GM12872 (cell line): Measurements from ENCODE around the gene ZNF79.

ENCODE experiments used
- TF ChIP-seq, protein P1 (sequence below): IDR thresholded peaks from 3 replicates; pipeline ENCODE4 v1.5.1; 2011; ENCODE audit warnings: low read depth, mild to moderate bottlenecking, low read length, moderate library complexity; ENCODE audit not compliant: insufficient read depth

ZNF79 gene

DNA sequence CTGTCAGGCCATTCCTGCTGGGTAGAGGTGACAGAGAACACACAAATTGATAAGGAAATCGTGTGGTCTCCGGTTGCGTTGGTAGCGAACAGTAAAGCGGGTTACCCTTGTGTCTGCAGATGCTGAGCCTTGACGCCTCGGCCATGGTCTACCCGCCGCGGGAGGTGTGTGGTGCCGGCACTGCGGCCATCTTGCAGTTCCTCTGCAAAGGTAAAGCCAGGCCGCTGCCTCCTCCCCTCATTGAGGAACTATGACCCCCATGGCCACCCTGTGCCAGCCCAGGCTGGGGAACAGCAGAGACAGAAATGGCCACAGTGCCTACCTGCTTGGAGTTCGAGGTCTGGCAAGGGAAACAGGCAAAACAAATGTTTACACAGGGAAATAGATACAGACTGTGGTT, 43.4 kb downstream of the ZNF79 start:
- TF ChIP-seq, protein P1, sequence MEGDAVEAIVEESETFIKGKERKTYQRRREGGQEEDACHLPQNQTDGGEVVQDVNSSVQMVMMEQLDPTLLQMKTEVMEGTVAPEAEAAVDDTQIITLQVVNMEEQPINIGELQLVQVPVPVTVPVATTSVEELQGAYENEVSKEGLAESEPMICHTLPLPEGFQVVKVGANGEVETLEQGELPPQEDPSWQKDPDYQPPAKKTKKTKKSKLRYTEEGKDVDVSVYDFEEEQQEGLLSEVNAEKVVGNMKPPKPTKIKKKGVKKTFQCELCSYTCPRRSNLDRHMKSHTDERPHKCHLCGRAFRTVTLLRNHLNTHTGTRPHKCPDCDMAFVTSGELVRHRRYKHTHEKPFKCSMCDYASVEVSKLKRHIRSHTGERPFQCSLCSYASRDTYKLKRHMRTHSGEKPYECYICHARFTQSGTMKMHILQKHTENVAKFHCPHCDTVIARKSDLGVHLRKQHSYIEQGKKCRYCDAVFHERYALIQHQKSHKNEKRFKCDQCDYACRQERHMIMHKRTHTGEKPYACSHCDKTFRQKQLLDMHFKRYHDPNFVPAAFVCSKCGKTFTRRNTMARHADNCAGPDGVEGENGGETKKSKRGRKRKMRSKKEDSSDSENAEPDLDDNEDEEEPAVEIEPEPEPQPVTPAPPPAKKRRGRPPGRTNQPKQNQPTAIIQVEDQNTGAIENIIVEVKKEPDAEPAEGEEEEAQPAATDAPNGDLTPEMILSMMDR: no peak

DNA sequence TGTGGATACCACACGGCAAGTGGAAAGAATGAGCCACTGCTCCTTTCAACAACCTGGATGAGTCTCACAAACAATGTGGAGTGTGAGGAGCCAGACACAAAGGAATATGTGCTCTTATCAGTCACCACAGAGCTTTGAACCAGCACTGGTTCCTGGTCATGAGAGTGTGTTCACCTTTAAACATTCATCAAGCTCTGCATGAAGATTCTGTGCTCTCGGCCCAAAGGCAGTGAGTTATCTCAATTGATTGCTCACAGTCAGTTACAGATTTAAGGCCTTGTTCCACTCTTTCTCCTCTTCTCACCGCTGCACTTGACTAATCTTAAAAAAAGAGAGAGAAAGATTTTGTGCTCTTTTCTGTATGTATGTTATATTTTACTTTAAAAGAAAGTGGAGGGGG, 46.5 kb downstream of the ZNF79 start:
- TF ChIP-seq, protein P1: no peak

DNA sequence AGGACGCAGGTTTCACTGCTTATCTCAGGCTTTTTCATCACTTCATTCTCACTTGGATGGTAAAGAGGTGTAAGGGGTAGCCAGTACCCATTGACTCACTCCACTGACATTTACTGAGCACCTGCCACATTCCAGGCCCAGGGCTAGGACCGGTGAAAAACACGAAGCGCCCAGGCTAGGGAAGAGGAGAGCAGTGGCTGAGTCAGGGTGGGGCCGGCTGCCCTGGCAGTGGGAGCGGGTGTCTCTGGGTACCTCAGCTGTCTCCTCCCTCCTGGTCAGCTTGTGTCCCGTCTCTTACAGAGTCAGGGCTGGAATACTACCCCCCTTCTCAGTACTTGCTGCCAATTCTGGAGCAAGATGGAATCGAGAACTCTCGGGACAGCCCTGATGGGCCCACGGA, 49.3 kb downstream of the ZNF79 start:
- TF ChIP-seq, protein P1: no peak

DNA sequence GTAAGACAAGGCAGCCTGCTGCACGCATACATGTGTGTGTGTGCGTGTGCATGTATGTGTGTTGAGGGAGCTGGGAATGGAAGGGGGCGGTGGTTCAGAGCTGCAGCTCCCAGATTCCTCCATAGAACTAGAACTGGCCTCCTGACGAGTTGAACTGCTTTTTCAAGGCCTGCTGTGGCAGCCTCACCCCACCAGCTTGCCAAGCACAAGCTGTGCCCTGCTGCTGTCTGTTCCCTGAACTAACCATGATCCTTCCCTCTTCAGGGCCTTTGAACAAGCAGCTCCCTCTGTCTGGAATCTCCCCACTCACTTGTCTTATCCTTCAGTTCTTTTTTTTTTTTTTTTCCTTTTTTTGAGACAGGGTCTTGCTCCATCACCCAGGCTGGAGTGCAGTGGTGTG, 49.8 kb downstream of the ZNF79 start:
- TF ChIP-seq, protein P1: no peak

DNA sequence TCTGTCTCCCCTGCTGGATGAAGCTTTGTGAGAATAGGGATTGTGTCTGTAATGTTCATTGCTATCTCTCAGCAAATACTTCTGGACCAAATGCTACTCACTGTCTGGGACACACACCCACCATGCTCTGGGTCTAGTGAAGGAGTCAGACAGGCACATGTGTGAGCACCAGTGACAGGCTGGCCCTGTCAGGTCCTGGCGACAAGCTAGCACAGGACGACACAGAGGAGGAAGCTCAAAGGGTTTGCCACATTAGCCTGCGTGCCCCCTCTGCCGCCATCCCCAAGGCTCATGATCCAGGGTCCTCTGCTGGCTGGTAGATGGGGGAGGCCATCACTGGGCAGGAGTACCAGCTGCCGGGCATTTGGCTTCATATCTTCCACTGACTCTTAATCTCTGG, 50.4 kb downstream of the ZNF79 start:
- TF ChIP-seq, protein P1: no peak

DNA sequence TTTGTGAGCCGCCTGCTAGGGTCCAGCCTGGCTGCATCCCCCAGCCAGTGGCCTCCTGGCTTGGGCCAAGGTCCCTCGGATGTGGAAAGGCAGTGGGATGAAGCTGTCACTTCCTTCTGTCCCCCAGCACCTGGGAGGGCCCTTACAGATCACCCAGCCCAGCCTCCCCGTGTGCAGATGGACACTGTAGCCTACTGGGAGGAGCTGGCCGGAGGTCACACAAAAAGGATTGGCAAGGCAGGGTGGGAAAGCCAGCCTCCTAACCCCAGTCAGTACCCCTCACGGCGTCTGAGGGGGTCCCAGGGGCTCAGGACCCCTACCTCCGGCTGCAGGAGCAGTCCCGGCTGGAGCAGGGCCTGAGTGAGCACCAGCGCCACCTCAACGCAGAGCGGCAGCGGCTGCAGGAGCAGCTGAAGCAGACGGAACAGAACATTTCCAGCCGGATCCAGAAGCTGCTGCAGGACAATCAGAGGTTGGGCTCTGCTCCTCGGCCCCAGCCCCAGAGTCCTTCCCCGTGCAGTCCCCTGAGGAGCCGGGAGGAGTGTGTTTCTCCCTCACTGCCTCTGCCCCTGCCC, 55.4 kb downstream of the ZNF79 start:
- TF ChIP-seq, protein P1: no peak

DNA sequence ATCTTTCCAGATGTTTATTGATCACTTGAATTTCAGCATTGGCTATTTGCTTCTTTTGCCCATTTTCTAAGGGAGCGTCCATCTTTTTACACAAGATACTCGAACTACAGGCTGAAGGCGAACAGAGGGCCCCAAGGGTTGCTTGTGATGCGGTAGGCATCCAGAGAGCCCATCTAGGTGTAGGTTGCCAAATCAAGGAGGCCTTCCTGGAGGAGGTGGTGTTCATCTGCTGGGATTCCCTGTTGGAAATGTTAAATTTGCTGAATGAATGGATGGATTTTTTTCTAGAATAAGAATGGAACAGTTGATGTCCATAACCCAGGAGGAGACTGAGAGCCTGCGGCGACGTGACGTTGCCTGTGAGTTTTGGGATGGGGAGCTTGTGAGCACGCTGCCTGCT, 58.5 kb downstream of the ZNF79 start:
- TF ChIP-seq, protein P1: no peak

DNA sequence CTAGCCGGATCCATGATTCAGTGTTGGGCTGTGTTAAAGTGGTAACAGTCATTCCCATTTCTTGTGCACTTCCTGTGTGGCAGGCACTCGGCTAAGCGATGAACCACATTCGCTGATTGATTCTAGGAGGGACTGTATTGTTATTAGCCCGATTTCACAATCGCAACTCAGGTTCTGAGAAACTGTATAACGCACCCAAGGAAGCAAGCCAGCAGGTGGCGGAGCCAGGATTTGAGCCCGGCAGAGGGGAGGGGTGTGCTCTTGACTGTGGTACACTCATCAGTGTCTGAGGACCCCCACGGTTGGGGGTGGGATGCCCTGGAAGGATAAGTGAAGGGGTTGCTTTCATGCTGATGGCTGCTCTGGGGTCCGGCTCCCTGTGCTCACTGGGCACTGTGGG, 61.8 kb downstream of the ZNF79 start:
- TF ChIP-seq, protein P1: no peak
